ENCODE data around the gene THAP10.
A peak's percentile ranks its signal among the peaks of the same experiment; 100 is the strongest.
"Not testable (repeated sequence)": the region's sequence is repeated elsewhere in the genome, so short reads cannot be mapped to it uniquely, and the experiment has no call there.

The THAP10 gene

DNA sequence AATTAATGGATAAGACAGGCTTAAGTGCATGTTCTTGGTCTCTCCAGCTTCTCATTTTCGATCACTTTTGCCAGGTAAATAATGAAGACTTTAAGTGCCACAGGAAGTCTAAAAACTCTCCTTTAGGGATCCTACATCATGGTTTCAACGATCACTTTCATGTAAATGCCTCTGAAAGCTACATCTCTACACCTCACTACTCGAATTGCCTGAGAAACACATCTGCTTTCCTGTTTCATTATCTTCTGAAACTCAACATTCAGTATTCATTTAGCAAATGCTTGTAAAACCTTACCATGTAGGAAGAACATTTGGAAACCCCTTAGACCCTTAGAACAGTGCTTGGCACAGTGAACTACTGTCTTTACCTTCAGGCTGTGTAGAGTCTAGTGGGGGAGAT is 16.2 kb downstream of the THAP10 start:
- no peak for DNase-seq

DNA sequence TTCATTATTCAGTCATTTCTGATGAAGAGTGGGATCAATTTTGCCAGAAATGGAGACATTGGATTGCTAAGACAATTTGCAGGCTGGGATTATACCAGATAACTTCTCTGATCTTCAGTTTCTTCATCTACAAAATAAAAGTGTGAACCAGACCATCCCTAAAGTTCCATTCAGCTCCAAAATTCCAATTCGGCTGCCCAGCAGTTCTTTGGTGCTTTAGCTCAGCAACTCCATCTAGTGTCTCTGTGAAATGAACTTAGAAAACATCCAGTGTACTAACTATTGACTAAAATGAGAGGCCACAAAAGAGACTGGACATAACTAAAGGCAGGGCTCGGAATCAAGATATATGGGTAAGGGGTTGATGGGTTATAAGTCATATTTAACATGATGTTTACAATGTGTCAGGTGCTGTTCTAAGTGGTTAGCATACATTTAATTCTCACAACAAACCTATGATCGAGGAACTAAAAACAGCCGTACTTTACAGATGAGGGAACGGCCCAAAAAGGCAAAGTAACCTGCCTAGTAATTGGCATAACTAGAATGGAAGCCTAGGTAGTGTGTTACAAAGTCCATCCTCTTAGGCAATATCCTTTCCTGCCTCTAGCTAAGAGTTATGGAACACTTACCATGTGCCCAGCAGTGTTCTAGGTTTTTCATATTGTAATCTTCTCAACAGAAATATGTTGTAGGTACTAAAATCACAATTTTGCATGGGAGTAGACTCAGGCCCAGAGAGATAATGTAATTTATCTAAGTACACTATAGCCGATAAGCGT is 17.0 kb downstream of the THAP10 start:
- DNase-seq = no peak

DNA sequence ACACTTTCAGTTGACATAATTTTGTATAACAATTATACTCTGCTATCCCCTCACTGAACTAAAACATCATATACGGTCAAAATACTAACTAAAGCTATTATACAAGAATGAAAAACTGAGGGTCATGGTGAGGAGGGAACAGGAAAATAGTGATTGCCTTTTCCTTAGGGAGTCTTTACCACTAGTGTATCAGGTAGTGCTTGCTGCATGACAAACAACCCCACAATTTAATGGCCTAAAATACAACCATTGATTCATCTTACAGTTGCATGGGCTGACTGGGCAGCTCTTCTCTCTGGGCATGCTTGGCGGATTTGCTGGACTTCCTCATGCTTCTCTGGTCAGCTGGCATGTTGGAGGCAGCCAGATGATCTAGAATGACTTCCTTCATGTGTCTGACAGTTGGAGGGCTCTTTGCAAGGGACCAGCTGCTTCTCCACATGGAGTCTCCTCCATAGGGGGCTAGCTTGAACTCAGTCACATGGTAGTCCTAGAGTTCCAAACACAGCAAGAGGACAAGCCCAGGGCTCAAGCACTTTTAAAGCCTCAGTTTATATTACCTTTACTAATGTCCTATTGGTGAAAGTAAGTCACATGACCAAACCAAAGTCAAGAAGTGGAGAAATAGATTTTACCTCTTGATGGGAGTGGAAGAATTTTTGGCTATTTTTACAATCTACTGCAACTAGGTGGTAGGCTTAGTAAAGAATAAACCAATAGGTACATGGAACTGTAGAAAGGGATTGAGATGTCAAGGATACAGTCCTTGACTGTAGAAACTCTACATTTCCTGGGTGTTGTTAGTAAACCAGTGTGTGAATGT is 18.8 kb downstream of the THAP10 start:
- no peak for DNase-seq

DNA sequence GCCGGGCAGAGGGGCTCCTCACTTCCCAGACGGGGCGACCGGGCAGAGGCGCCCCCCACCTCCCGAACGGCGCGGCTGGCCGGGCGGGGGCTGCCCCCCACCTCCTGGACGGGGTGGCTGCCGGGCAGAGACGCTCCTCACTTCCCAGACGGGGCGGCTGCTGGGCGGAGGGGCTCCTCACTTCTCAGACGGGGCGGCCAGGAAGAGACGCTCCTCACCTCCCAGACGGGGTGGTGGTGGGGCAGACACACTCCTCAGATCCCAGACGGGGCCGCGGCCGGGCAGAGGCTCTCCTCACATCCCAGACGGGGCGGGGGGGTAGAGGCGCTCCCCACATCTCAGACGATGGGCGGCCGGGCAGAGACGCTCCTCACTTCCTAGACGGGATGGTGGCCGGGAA is 20.7 kb downstream of the THAP10 start:
- DNase-seq = not testable (repeated sequence)

DNA sequence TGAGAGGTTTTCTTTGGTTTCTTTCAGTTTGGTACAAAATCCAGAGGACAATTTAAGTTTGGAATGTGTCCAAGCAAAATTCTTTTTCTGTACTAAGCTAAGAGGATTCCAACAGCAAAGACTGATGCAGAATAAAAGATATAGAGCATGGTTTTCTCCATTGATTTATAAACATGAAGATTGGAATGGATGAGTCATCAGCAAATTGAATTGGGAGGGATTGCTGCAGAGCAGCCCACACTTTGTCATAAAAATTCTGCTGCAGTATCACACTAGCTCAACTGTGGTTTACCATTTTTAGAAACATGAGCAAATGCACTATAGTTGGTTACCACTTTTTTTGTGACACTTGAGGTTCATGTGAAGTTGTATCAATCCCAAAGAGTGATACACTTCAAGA is 22.2 kb downstream of the THAP10 start:
- no peak for DNase-seq

DNA sequence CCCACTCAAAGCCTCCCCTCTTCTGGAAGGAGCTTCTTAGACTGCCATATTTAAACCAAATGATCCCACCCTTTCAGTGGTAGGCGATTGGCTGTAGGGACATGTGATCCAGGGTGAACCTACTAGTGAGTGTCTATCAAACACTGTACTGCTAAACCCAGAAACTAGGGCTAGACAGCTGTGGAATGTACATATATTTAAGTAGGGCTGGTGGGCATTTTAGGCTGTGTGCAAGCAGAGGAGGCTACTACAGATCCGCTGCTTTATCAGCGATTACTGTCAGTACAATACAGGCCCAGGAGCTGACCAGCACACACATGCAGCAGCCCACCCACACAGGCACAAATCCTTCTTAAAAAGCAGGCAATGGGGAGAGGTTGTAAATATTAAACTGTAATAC is 22.9 kb downstream of the THAP10 start:
- DNase-seq = no peak

DNA sequence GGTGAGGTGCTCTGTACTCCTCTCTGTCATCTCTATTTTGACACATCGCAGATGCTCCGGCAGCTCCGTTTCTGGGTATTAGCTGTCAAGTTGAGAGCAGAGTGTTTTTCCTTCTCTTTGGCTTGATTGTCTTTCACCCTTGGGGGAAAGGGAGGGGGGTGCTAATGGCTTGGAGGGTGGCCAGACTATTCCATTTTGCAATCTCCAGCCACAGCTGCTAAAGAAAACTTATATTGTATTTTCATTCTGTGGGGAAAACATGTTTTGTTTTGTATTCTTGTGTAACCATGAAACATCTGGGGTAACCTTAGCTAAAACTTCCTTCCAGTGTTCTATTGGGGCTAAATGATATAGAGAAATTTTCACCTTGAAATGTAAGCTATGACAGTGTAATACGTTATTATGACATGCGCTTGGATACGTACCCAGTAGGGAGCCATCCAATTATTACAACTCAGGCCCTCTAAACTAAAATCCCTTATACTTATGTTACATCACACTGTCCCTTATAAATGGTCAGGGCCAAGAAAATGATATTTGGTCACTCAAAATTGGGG is 24.2 kb downstream of the THAP10 start:
- DNase-seq = no peak

DNA sequence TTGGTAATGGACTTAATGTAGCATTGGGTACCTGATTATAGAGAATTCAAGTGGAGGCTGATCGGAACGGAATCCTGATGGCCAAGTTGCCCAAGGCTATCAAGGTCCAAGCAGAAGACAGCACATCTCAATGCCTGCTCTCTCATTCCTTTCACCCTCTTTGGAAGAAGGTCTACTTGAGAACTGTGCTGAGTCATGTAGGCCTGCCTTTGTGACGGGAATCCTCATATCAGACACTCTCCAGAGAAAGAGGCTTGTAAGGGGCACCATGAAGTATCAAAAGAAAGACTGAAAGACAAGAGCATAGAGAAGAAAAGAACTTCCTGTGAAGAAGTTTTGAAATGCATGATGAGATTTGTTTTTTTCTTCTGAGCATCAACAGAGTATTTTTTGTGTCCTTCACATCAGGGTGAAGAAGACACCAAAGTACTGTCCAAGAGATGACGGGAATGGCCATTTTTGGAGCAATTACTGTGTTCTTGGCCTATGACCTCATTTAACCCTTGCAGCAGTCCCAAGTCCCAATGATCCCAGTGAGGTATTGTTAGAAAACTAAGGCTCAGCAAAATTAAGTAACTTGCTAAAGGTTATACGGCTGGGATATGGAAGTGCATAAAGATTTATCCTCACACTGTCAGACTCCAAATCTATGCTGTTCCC is 25.1 kb downstream of the THAP10 start:
- no peak for DNase-seq

DNA sequence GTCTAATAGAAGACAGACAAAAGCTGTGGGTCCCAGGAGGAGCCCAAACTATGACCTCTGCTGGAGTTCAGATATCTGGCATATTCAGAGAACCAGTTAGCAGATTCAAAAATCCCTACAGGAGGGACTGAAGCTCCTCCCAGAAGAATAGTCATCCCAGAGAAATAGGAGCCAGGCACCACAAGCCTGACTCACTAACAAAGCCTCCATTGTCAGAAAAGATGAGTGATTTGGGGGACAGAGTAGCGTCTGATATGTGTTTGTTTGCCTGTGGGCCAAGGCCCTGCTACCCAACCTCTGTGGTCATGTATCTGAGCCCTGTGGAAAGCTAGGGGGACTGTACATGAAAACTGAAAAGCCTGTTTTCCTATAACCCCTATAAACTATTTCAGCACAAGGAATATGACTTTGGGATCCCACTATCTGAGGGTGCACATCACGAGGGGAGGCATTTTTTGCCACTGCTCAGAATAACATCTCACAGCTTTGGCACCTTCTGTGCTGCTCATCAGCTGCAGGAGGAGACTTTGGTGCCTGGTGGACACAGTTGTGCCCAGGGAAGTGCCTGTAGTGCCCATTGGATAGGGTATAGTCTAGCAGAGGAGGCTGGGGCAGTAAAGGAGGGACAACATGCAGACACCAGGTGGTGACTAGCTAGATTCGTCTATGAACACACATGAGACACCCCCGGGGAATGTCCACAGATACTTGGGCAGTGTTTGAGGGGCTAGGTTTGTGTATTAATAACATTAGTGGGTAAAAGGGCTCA is 28.6 kb downstream of the THAP10 start:
- DNase-seq = no peak

DNA sequence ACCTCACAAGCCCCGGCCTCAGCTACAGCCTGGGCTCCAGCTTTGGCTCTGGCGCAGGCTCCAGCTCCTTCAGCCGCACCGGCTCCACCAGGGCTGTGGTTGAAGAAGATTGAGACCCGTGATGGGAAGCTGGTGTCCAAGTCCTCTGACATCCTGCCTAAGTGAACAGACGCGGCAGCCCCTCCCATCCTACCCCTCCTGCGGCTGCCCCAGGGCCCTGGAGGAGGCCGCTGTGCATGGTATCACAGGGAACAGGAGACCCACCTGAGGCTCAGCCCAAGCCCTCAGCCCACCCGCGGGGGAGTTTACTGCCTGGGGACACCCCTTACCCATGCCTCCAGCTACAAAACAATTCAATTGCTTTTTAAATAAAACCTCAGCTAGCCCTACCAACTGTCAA is 32.2 kb downstream of the THAP10 start:
- no peak for DNase-seq

DNA sequence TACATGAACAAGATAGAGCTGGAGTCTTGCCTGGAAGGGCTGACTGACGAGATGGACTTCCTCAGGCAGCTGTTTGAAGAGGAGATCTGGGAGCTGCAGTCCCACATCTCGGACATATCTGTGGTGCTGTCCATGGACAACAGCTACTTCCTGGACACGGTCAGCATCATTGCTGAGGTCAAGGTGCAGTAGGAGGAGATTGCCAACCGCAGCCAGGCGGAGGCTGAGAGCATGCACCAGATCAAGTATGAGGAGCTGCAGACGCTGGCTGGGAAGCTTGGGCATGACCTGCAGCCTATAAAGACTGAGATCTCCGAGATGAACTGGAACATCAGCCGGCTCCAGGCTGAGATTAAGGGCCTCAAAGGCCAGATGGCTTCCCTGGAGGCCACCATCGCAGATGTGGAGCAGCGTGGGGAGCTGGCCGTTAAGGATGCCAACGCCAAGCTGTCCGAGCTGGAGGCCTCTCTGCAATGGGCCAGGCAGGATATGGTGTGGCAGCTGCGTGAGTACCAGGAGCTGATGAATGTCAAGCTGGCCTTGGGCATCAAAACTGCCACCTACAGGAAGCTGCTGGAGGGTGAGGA is 32.8 kb downstream of the THAP10 start:
- DNase-seq = no peak

DNA sequence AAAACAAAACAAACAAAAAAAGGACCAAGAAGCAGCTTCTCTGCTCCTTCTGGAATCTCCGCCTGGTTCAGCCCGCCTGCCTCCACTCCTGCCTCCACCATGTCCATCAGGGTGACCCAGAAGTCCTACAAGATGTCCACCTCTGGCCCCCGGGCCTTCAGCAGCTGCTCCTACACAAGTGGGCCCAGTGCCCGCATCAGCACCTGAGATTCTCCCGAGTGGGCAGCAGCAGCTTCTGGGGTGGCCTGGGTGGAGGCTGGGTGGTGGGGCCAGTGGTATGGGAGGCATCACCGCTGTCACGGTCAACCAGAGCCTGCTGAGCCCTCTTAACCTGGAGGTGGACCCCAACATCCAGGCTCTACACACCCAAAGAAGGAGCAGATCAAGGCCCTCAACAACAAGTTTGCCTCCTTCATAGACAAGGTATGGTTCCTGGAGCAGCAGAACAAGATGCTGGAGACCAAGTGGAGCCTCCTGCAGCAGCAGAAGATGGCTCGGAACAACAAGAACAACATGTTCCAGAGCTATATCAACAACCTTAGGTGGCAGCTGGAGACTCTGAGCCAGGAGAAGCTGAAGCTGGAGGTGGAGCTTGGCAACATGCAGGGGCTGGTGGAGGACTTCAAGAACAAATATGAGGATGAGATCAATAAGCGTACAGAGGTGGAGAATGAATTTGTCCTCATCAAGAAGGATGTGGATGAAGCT is 33.5 kb downstream of the THAP10 start:
- not testable (repeated sequence) for DNase-seq

DNA sequence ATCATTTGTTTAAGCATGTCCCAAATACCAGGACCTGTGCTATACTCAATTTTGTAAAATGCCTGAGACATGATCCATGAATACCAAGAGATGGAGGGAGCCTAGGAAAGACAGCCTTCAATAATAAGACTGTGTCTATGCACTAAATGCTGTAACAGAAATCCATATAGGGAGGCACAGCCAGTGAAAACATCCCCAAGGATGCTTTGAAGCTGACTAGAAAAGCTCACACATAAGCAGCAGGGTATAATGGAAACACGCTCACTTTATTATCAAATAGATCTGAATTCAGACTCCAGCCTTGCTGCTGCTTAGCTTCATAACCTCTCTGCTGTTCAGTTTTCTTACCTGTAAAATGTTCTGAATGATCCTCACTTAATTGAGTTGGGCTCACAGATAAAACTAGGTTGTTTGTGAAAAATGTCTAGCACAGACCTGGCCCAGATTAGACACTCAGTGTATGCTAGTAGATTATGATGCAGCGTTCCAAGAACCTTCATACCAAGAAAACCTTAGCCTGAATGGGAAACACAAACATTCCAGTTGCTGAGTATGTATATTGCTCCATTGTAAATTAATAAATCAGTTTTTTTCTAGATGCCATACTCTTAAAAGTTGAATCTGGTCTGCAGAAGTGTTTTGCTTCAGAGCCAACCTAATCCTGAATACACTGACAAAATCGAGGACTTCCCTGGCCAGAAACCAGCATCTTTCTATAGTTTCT is 34.5 kb downstream of the THAP10 start:
- no peak for DNase-seq

DNA sequence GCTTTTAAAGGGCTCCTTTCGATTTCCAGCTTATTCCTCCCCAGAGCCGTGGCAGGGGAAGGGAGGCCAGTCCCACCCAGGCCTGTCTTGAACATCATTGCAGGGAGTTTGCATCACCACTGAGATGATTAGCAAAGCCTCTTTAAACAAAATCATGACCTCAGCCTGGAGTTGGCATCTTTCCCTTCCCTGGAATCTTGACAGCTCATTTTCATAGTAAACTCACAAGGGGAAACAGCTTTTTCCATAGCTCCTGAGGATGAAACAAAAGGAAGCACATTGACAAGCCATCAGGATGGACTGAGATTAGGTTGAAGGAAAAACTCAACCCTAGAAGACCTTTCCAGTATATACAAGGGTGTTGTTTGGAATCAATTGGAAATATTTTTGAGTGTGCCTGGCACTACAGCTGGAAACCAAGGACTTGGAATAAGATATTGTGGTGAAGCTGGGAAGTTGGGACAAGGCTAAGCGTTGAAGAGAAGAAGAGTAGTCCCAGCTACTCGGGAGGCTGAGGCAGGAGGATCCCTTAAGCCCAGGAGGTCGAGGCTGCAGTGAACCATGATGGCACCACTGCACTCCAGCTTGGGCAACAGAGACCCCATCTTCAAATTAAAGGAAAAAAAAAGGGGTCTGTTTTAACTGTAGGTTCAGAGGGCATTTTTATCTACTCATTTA is 35.2 kb downstream of the THAP10 start:
- no peak for DNase-seq

DNA sequence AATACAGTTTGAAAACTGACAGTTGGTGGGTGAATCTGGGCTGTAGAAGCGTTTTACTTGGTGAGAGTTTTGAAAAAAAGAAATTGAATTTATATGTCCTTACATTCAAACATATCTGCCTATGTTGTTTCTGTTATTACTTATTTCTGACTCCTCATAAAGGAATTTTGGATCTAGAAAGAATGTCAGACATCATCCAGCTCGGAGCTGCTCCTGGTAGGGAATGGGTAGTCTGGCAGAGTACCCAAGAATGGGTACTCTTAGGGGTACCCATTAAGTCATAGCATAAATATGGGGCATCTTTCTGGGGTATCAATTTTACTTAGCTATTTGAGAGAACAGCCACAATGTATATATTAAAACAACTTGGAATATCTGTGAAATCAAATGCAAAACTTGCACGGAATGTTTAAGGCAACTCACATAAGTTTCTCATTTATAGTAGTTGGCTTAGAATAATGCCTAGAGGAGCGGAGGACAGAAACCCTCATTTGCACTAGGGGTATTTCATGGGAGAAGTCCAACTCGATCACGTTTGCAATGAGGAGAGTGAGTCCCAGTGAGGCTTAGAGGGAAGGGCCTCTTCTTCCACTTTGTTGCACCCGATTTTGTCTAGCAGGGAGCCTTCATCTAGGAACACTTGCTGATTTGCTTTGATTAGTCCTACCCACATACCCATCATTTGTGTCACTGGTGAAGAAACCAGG is 35.9 kb downstream of the THAP10 start:
- no peak for DNase-seq

DNA sequence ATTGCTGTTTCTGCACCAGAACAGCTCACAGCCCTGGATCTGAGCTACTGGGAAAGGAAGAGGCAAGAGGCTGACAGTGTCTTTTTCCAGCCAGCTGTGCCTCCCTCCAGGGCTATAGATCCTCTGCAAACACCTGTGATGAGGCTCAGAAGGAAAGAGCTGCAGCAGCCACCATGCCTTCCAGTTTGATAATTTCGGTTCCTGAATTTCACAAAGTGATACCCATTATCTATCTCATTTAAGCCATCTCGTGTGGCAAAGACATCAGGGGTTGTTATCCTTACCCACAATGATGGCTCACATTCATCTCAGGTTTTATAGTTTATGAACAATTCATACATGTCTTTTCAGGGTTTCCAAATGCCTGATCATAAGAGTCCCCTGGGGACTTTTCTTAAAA is 36.5 kb downstream of the THAP10 start:
- DNase-seq = no peak

DNA sequence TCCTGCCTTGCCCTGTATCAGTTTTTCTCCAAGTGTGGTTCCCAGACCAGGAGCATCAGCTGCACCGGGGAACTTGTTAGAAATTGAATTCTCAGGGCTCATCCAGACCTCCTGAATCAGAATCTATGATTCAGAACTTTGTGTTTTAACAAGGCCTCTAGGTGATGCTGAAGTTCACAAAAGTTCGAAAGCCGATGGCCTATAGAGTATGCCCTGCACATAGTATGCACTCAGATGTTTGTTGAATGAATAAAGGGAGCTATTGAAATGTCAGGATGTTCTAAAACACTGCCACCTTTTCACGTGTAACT is 37.6 kb downstream of the THAP10 start:
- no peak for DNase-seq

DNA sequence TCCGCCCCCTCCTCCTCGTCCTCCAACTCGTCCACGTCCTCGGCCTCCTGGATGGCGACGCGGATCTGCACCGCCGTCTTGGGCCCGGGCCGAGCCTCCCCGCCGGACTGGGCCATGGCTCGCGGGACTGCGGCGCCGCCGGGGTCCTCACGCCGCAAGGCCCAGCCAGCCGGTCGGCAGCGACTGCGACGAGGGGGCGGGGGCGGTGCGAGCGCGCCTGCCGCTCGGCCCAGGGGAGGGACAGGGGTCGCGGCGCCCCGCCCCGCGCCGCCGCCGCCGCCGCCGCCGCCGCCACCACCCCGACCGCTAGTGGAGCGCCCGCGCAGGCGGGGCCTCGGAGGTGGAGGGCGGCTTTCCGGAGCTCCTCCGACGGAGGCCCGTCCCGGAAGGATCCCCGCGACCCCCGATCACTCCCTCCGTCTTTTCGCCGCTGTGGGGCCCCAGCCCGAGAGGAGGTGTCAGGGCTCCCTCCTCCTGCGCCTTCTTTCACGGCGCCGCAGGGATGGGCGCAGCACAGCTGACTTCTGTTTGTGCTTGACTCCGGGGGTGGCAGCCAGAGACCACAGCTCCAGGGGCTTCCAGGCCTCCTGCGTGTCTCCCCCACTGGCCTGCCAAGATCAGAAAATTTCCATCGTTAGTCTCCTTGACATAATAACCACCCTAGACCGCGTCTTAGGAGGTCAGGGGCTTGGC is 38.1 kb downstream of the THAP10 start, which contains the start of gene LARP6:
Gene LARP6, minus strand, starts transcription at position 185 of the 693 bp plus-strand sequence. Its CDS starts 69 bp downstream, at position 116.
- peak; percentile 25 for DNase-seq
